Lower leg skin (tissue), 4 donors: ENCODE data around the gene STT3B. TPM values are rescaled to one million over a fixed set of nuclear protein-coding genes. Genes with fewer than 3 reads are reported as not detected.

Source experiments
- DNase-seq, 2 donors: peaks; one replicate each; pipeline ENCODE4 v3.0.0-alpha.2; 2019; ENCODE audit warnings: low spot score in 2 of 2
- H3K4me3 ChIP-seq: fragments of 200-600 bp; sonication (generic); 2 replicates; pipeline ENCODE4 v1.5.1; 2017; ENCODE audit warnings: mild to moderate bottlenecking, low read depth; ENCODE audit not compliant: poor library complexity, severe bottlenecking
- CTCF ChIP-seq, 3 donors: fragments of 450-650 bp; IDR thresholded peaks; one replicate each; pipeline ENCODE4 v1.5.1; 2016; ENCODE audit warnings: antibody characterized with exemption in 3 of 3, mild to moderate bottlenecking in 3 of 3, moderate library complexity in 2 of 3
- POLR2A ChIP-seq, 2 donors: fragments of 450-650 bp; IDR thresholded peaks; one replicate each; pipeline ENCODE4 v1.6.1; 2016 to 2017; ENCODE audit warnings: antibody characterized with exemption in 2 of 2, mild to moderate bottlenecking in 1 of 2, moderate library complexity in 1 of 2
- WGBS, 2 donors: methylation state at CpG; one replicate each; pipeline ENCODE4 v1.1.5; 2018; 5-methylcytosine and 5-hydroxymethylcytosine counted together
- intact Hi-C: fragments of 100-400 bp; cut with DNase I; formaldehyde crosslinking; loops from one replicate; pipeline ENCODE4 v1.15.0; 2023; ENCODE audit warnings: low total_unique reads
- total RNA-seq, 4 donors: library from RNA; depleted of rRNA; stranded (reverse); fragments of >200 nt; gene quantifications; one replicate each; pipeline ENCODE4 v1.1.0, GENCODE V29; 2016

The STT3B gene
- total RNA-seq, 4 donors from 2014 or later = 65.5 to 87.3 (median 76.2) TPM

DNA sequence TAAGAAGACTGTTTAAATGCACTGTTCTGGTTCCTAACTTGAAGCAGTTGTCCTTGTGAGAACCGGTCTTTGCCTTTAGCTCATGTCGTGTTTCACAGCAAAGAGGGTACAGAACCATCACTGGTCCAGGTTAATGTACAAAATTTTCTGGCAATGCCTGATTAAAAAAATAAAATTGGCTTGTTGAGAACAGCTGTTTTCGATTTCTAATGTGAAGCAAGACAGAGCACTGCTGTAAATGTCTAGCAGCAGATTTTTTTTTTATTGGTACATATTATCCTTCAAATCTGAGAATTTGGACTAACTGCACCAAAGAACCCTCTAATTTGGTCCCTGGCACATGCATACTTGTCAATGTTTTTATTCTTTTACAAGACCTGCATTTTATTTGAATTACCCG is 103.3 kb downstream of the STT3B start:
- TF ChIP-seq CTCF (IDR thresholded peaks at IDR 0.05) (no peak), POLR2A (IDR thresholded peaks at IDR 0.05) (no peak)
- no peak overlapping the region for H3K4me3 ChIP-seq
- no peak for DNase-seq
- intact Hi-C loops = no loop called here
- 70% methylated on average over 4 of the region's 4 CpGs for WGBS, 2 donors

- intact Hi-C loops = no loop called here
- H3K4me3 ChIP-seq = no peak overlapping the region
- WGBS, 2 donors = 55 to 62% methylated on average over 2 of the region's 2 CpGs
- DNase-seq = no peak
- TF ChIP-seq CTCF (IDR thresholded peaks at IDR 0.05) = no peak
- no peak for TF ChIP-seq POLR2A (IDR thresholded peaks at IDR 0.05)
These were observed 104.1 kb downstream of the STT3B start for GRCh38 chr3:31636694-31637442.

GRCh38 chr3:31639828-31640227 is 107.1 kb downstream of the STT3B start:
- WGBS, 2 donors = 90 to 96% methylated on average over 1 of the region's 1 CpG
- TF ChIP-seq CTCF (IDR thresholded peaks at IDR 0.05) = no peak
- intact Hi-C loops = no loop called here
- DNase-seq = no peak
- no peak overlapping the region for H3K4me3 ChIP-seq

- DNase-seq = no peak
- no peak for TF ChIP-seq POLR2A (IDR thresholded peaks at IDR 0.05)
- TF ChIP-seq CTCF (IDR thresholded peaks at IDR 0.05) = no peak
- H3K4me3 ChIP-seq = no peak overlapping the region
- 95 to 96% methylated on average over 5 of the region's 5 CpGs for WGBS, 2 donors
- intact Hi-C loops = no loop called here
These were observed 112.5 kb downstream of the STT3B start for GRCh38 chr3:31645256-31645655.

GRCh38 chr3:31648286-31648968 is 115.7 kb downstream of the STT3B start:
- no peak for TF ChIP-seq CTCF (IDR thresholded peaks at IDR 0.05)
- no peak for TF ChIP-seq POLR2A (IDR thresholded peaks at IDR 0.05)
- H3K4me3 ChIP-seq = no peak overlapping the region
- intact Hi-C loops = no loop called here
- no peak for DNase-seq
- WGBS, 2 donors = 100% methylated on average over 4 of the region's 4 CpGs
